ENCODE data around the gene TPMT. TPM values are rescaled to one million over a fixed set of nuclear protein-coding genes. Genes with fewer than 3 reads are reported as not detected.

TPMT gene
- total and polyA plus RNA-seq, 11 donors = 7.1 to 22.5 (median 13.7) TPM

DNA sequence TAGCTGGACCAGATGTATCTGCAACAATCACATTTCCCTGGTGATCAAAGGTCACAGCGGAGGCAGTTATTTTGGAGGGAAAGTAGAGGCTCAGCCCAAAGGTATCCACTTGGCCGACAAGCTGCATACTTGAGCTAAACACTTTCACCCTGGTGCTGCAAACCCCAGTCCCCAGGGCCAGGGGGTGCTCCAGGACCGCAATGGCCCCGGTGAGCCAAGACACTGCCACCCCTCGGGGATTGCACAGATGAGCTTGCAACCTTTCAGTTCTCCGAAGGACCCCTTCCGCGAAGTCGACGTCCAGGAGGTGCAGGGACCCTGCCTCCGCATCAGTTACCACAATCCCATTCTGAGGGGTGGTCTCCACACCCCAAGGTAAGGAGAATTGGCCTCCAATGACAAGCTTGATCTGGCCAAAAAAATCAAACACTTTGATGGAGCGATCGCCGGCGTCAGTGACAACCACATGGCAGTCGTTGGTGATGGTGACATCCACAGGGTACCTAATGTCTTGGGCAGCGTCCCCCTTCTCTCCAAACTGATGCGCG lies 33.2 kb downstream of the TPMT start:
- ATAC-seq (no peak), DNase-seq (no peak)
- peaks cover 0 to 18% (median 9%) of the 10 kb centered on the region in 12 donors for H3K4me1 ChIP-seq
- H3K27me3 ChIP-seq = no peaks in the 10 kb centered on the region
- H3K27ac ChIP-seq = no peak overlapping the region
- intact Hi-C loops (cut with DNase I) = loop anchor here in 9 of 10 donors (1.0 to 10.0 kb wide), 16 partner anchors 114 to 967 kb away; partner anchors contain the start of gene KIF13A (in 5 of the 9)
- H3K36me3 ChIP-seq = no peaks in the 10 kb centered on the region
- 63 to 75% (median 69%) methylated on average over 19 of the region's 19 CpGs for WGBS, 4 donors
- peaks cover 0 to 16% (median 0%) of the 10 kb centered on the region in 12 donors for H3K9me3 ChIP-seq
- peak overlapping the region in 11 of 12 donors; percentile 29 to 74 (median 57) for H3K4me3 ChIP-seq
- TF ChIP-seq, protein P1, sequence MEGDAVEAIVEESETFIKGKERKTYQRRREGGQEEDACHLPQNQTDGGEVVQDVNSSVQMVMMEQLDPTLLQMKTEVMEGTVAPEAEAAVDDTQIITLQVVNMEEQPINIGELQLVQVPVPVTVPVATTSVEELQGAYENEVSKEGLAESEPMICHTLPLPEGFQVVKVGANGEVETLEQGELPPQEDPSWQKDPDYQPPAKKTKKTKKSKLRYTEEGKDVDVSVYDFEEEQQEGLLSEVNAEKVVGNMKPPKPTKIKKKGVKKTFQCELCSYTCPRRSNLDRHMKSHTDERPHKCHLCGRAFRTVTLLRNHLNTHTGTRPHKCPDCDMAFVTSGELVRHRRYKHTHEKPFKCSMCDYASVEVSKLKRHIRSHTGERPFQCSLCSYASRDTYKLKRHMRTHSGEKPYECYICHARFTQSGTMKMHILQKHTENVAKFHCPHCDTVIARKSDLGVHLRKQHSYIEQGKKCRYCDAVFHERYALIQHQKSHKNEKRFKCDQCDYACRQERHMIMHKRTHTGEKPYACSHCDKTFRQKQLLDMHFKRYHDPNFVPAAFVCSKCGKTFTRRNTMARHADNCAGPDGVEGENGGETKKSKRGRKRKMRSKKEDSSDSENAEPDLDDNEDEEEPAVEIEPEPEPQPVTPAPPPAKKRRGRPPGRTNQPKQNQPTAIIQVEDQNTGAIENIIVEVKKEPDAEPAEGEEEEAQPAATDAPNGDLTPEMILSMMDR (IDR thresholded peaks at IDR 0.05) = no peak
- TF ChIP-seq POLR2A (IDR thresholded peaks at IDR 0.05) = no peak

DNA sequence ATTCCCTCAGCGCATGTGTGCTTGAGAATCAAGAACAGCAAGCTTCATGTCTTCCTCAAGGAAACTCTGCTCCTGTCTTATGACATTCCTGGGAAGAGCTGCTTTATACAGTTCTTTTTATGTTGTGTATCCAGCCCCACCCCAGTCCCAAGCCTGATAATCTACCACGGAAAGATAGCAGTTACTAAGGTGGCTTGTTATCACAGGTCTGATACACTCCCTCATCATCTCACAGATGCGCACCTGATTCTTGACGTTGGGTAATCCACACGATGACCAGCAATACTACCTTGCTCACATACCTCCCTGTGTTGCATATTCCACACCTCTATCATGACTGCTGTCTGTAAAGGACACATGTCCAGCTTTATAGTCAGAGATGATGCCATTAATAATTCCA lies 35.6 kb downstream of the TPMT start:
- no peak for DNase-seq
- H3K4me1 ChIP-seq = peaks cover 0 to 18% (median 9%) of the 10 kb centered on the region in 12 donors
- H3K9me3 ChIP-seq = peaks cover 0 to 16% (median 0%) of the 10 kb centered on the region in 12 donors
- no peak overlapping the region for H3K4me3 ChIP-seq
- TF ChIP-seq, protein P1 (IDR thresholded peaks at IDR 0.05) = no peak
- no peak for TF ChIP-seq POLR2A (IDR thresholded peaks at IDR 0.05)
- WGBS, 4 donors = 53 to 74% (median 72%) methylated on average over 5 of the region's 5 CpGs
- intact Hi-C loops (cut with DNase I) = loop anchor here in 2 of 10 donors (5.0 to 10.0 kb wide), 2 partner anchors 124 to 127 kb away; no protein-coding TSS in a partner anchor
- no peak for ATAC-seq
- H3K36me3 ChIP-seq = no peaks in the 10 kb centered on the region
- H3K27ac ChIP-seq = no peak overlapping the region
- no peaks in the 10 kb centered on the region for H3K27me3 ChIP-seq

DNA sequence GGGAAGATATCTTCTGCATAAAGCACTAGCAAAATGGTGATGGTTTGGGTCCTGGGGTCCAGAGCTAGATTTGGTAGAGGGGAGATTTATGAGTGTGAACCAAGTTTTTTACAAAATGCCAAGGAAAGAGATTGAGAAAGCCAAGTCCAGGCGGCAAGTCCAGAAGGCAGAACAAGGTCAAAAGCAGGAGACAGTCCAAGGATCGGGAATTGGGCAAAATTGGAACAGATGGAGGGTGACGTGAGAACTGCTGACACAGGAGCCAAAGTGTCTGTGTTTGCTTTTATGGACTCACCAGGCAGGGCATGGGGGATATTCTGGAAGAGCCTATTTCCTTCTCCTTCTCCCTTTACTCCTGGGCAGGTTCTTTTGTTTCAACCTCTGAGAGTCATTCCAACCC lies 36.5 kb downstream of the TPMT start:
- no peaks in the 10 kb centered on the region for H3K36me3 ChIP-seq
- H3K4me1 ChIP-seq = peaks cover 0 to 16% (median 9%) of the 10 kb centered on the region in 12 donors
- H3K27me3 ChIP-seq = no peaks in the 10 kb centered on the region
- peaks cover 0 to 16% (median 0%) of the 10 kb centered on the region in 12 donors for H3K9me3 ChIP-seq
- intact Hi-C loops (cut with DNase I) = loop anchor here in 2 of 10 donors (5.0 to 10.0 kb wide), 2 partner anchors 124 to 126 kb away; no protein-coding TSS in a partner anchor
- no peak for DNase-seq
- TF ChIP-seq POLR2A (IDR thresholded peaks at IDR 0.05) = no peak
- TF ChIP-seq, protein P1 (IDR thresholded peaks at IDR 0.05) = no peak
- WGBS, 4 donors = 69 to 79% (median 75%) methylated on average over 3 of the region's 3 CpGs
- no peak overlapping the region for H3K4me3 ChIP-seq
- no peak for ATAC-seq
- no peak overlapping the region for H3K27ac ChIP-seq

DNA sequence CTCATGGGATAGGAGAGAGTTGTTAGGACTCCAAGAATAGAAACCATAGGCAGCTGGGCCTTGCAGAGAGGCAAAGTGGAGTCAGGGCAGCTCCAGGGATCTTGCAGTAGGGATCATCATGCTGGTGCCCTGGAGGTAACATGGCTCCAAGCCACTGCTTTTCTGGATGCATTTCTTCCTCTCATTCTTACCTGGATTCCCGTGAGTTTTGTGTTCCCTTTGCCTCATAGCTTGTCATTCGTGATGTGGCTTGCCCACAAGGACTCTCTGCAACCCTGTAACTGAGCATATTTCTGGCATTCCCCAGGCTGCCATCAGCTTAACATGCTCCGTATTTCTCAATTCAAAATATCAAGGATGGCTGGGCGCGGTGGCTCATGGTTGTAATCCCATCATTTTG lies 37.7 kb downstream of the TPMT start:
- H3K36me3 ChIP-seq = no peaks in the 10 kb centered on the region
- TF ChIP-seq, protein P1 (IDR thresholded peaks at IDR 0.05) = no peak
- TF ChIP-seq POLR2A (IDR thresholded peaks at IDR 0.05) = no peak
- H3K27ac ChIP-seq = no peak overlapping the region
- H3K9me3 ChIP-seq = peaks cover 0 to 16% (median 0%) of the 10 kb centered on the region in 12 donors
- H3K4me1 ChIP-seq = peaks cover 0 to 7% (median 5%) of the 10 kb centered on the region in 12 donors
- no peak overlapping the region for H3K4me3 ChIP-seq
- ATAC-seq (no peak), DNase-seq (no peak)
- intact Hi-C loops (cut with DNase I) = loop anchor here in 2 of 10 donors (5.0 to 10.0 kb wide), 2 partner anchors 122 to 125 kb away; no protein-coding TSS in a partner anchor
- WGBS, 4 donors = 90 to 94% (median 91%) methylated on average over 5 of the region's 5 CpGs
- no peaks in the 10 kb centered on the region for H3K27me3 ChIP-seq
